BLaER1 (cell line): ENCODE results near the gene ABHD2.

Experiments
- H3K27ac ChIP-seq: shearing (Covaris generic); formaldehyde crosslinking; 2 replicates; pipeline ENCODE4 v1.8.1; 2022
- H3K27me3 ChIP-seq: shearing (Covaris generic); formaldehyde crosslinking; 2 replicates; pipeline ENCODE4 v1.8.1; 2022
- H3K36me3 ChIP-seq: shearing (Covaris generic); formaldehyde crosslinking; 2 replicates; pipeline ENCODE4 v1.8.1; 2022
- H3K4me1 ChIP-seq: shearing (Covaris generic); formaldehyde crosslinking; 2 replicates; pipeline ENCODE4 v1.8.1; 2022
- H3K4me2 ChIP-seq: shearing (Covaris generic); formaldehyde crosslinking; 2 replicates; pipeline ENCODE4 v1.8.1; 2022
- H3K4me3 ChIP-seq: shearing (Covaris generic); formaldehyde crosslinking; 2 replicates; pipeline ENCODE4 v1.8.1; 2022
- H3K9ac ChIP-seq: shearing (Covaris generic); formaldehyde crosslinking; 2 replicates; pipeline ENCODE4 v1.8.1; 2022
- H3K9me3 ChIP-seq: shearing (Covaris generic); formaldehyde crosslinking; 2 replicates; pipeline ENCODE4 v1.8.1; 2022
- H4K20me1 ChIP-seq: shearing (Covaris generic); formaldehyde crosslinking; 2 replicates; pipeline ENCODE4 v1.8.1; 2022
- Cebpa-rat ChIP-seq: shearing (Covaris generic); IDR thresholded peaks from 2 replicates; pipeline ENCODE4 v1.8.1; 2022

ABHD2 gene

DNA sequence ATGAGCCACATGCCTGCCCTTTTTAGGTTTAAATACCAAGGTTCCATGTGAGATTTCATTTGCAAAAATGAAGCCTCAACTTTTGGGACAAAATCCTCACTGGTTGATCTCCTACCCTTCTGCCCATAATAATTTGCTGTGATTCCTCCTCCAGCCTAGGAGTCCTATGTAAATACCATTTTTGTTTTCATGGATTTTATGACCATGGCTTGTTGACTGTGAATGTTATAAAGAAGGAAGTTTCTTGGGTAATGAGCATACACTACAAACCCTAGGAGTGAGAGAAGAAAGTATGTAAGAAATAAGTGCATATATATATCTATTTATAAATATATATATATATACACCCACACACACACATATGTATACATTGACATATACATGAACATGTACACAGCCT, 120.0 kb downstream of the ABHD2 start:
- Histone ChIP-seq H3K9ac (no peak overlapping the region), H3K4me1 (peaks cover 16% of the 10 kb centered on the region), H3K9me3 (no peaks in the 10 kb centered on the region)

DNA sequence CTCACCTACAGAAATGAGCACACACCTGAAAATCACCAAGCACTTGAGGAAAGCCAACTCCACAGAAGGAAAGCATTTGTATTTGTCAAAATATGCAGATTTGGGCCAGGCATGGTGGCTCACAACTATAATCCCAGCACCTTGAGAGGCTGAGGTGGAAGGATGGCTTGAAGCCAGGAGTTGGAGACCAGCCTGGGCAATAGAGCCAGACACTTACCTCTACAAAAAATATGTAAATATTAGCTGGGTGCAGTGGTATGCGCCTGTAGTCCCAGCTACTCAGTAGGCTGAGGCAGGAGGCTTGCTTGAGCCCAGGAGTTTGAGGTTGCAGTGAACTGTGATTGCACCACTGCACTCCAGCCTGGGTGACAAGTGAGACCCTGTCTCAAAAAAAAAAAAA, 120.8 kb downstream of the ABHD2 start:
- Histone ChIP-seq H3K36me3 (no peaks in the 10 kb centered on the region), H4K20me1 (no peaks in the 10 kb centered on the region), H3K4me2 (no peak overlapping the region), H3K4me1 (peaks cover 16% of the 10 kb centered on the region), H3K9ac (no peak overlapping the region), H3K27me3 (no peaks in the 10 kb centered on the region), H3K4me3 (no peak overlapping the region), H3K9me3 (no peaks in the 10 kb centered on the region), H3K27ac (no peak overlapping the region)
- TF ChIP-seq Cebpa-rat, result no peak

More for the DNA sequence above, 120.0 kb downstream of the ABHD2 start:
- no peaks in the 10 kb centered on the region for H3K27me3 ChIP-seq
- H4K20me1 ChIP-seq, result no peaks in the 10 kb centered on the region
- H3K4me2 ChIP-seq, result no peak overlapping the region
- H3K27ac ChIP-seq, result no peak overlapping the region
- no peaks in the 10 kb centered on the region for H3K36me3 ChIP-seq
- H3K4me3 ChIP-seq, result no peak overlapping the region
- TF ChIP-seq Cebpa-rat, result no peak

DNA sequence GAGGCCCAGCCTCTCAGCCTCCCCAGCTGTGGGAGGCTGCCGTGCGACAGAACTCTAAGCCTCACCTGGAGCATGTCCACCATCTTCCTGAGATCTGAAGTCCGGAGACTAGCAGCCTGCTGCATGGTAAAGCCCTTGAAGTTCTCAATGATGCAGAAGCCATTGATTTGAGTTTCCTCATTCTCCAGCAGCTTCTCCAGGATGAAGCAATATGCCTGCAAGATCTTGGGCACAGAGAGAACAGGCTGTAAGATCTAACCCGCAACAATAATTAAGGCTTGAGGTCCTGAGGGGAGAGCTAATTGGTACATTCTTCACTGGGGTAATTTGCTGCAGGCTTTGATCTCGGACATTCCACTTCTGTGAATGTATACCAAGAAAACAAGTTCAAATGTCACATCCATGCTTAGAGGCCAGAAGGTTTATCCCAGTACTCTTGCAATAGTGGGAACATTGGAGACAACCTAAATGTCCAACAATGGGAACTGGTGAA, 123.5 kb downstream of the ABHD2 start:
- Histone ChIP-seq H3K4me1 (peaks cover 5% of the 10 kb centered on the region), H3K27me3 (no peaks in the 10 kb centered on the region), H4K20me1 (no peaks in the 10 kb centered on the region), H3K4me3 (no peak overlapping the region), H3K9ac (no peak overlapping the region), H3K9me3 (no peaks in the 10 kb centered on the region), H3K27ac (no peak overlapping the region), H3K4me2 (no peak overlapping the region), H3K36me3 (no peaks in the 10 kb centered on the region)
- TF ChIP-seq Cebpa-rat, result no peak

DNA sequence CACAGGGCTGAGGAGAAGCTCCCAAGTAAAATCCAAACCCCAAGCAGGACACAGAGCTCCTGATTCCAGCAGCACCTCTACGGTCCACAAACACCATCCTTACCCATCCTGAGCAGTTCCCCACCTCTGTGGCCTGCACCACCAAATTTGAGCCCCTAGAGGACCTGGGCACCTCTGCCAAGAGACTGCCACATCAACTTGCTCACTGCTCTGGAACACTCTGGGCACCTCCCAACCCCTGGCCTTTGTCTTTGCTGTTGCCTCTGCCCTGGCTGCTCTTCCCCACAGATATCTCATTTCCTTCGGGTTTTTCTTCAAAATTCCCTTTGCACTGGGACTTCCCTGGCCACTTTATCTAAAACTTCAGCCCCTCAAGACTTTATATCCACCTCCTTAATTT, 127.4 kb downstream of the ABHD2 start:
- Histone ChIP-seq H3K4me3 (no peak overlapping the region), H3K4me1 (no peaks in the 10 kb centered on the region), H3K27me3 (no peaks in the 10 kb centered on the region), H3K9ac (no peak overlapping the region), H4K20me1 (no peaks in the 10 kb centered on the region), H3K9me3 (no peaks in the 10 kb centered on the region), H3K4me2 (no peak overlapping the region), H3K36me3 (no peaks in the 10 kb centered on the region), H3K27ac (no peak overlapping the region)
- TF ChIP-seq Cebpa-rat, result no peak

DNA sequence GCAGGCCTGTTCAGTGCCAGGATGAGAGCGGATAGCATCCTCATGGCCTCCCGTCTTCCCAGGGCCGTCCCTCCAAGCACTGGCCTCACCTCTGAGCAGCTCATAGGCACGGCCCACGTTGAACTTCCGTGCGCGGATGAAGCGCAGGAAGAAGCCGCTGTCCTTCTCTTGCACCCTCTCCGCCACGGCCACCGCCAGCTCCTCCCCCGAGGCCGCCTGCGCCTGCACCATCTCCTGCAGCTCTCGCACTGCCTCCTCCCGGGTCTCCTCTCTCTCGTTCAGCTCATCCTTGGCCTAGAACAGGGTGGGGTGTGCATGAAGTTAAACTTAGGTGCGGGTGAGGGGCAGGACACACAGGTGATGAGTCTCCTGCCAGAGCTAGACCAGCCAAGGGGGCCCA, 128.8 kb downstream of the ABHD2 start:
- Histone ChIP-seq H3K9ac (no peak overlapping the region), H3K4me1 (no peaks in the 10 kb centered on the region), H3K27ac (no peak overlapping the region), H3K4me3 (no peak overlapping the region), H4K20me1 (no peaks in the 10 kb centered on the region), H3K9me3 (no peaks in the 10 kb centered on the region), H3K4me2 (no peak overlapping the region), H3K36me3 (no peaks in the 10 kb centered on the region), H3K27me3 (no peaks in the 10 kb centered on the region)
- TF ChIP-seq Cebpa-rat, result no peak

DNA sequence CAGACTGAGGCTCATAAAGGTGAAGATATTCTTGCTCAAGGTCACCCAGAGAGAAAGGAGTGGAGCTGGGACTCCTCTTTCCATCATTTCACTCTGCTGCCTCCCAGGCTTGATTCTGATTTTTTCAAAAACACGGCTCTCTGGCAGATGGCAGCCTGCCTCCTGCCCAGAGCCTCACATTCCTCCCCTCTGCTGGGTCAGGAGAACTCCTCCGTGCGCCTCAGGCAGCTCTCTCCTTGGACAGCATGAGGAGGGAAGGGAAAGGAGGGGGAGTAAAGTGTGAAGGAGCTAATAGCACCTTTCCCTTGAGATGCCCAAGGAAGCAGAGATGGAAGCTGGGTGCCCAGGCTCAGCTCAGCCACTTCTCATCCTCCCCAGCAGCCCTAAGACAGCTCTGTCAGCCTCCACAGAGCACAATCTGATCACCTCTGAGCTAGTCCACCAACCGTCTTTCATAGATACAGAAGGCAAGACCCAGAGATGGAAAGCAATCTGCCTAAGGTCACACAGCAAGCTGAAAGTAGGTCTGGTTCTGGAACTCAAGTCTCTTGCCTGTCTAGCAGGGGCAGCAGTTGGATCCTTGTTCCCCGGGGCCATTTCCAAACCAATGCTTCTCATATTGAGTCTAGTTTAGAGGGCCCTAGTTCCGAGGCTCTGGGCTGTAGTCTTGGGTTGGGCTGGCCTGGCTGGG, 129.6 kb downstream of the ABHD2 start:
- Histone ChIP-seq H3K27me3 (no peaks in the 10 kb centered on the region), H3K4me2 (no peak overlapping the region), H3K36me3 (no peaks in the 10 kb centered on the region), H3K4me1 (no peaks in the 10 kb centered on the region), H3K27ac (no peak overlapping the region), H3K9me3 (no peaks in the 10 kb centered on the region), H3K9ac (no peak overlapping the region), H3K4me3 (no peak overlapping the region), H4K20me1 (no peaks in the 10 kb centered on the region)
- no peak for TF ChIP-seq Cebpa-rat

DNA sequence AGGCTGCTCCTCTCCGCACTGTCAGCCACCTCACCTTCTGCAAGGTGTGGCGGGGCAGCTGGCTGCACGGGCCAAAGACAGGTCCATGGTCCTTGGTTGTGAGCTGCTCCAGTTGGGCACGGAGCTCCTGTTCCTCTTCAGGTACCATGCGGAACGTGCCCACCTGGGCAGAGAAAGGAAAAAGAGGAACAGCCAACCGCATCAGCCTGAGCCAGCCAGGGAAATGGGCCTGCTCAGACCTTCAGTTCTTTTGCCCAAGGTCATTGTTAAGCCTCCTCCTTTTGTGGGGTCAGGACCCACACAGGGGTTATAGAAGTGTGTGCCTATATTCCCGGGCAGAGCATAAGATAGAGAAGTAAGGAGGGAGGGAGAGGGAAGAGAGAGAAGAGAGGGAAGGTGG, 130.3 kb downstream of the ABHD2 start:
- H3K4me3 ChIP-seq, result no peak overlapping the region
- H4K20me1 ChIP-seq, result no peaks in the 10 kb centered on the region
- no peak overlapping the region for H3K4me2 ChIP-seq
- no peaks in the 10 kb centered on the region for H3K27me3 ChIP-seq
- H3K9ac ChIP-seq, result no peak overlapping the region
- no peak overlapping the region for H3K27ac ChIP-seq
- no peaks in the 10 kb centered on the region for H3K9me3 ChIP-seq
- no peaks in the 10 kb centered on the region for H3K4me1 ChIP-seq
- H3K36me3 ChIP-seq, result no peaks in the 10 kb centered on the region
- TF ChIP-seq Cebpa-rat, result no peak

DNA sequence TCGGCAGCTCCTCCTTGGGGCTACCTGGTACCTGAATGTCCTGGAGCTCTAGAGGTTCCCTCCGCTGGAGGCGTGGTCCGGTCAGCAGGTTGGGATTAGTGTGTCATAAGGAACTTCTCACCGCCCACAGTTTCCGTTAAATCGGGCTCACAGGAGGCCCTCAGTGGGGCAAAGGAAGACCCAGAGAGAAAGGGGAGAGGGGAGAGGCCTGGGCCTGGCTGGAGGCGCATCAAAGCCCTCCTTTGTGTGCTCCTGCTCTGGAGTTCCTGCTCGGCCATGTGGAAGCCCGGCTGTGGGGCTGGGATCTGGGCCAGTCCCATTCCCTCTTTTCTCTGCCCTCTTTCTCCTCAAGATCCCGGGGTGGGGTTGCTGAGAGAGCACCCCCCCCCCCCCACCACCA, 133.3 kb downstream of the ABHD2 start, which contains the start of gene RLBP1:
TSS of gene RLBP1 (minus strand) at position 37 of the 400 bp plus-strand sequence. CDS start 2,604 bp downstream, outside the sequence.
- Histone ChIP-seq H3K9me3 (no peaks in the 10 kb centered on the region), H3K4me1 (no peaks in the 10 kb centered on the region), H3K36me3 (no peaks in the 10 kb centered on the region), H3K27me3 (no peaks in the 10 kb centered on the region), H3K27ac (no peak within 1 kb of the TSS), H4K20me1 (no peaks in the 10 kb centered on the region), H3K4me3 (no peak within 1 kb of the TSS), H3K9ac (no peak within 1 kb of the TSS), H3K4me2 (no peak within 1 kb of the TSS)
- no peak for TF ChIP-seq Cebpa-rat

DNA sequence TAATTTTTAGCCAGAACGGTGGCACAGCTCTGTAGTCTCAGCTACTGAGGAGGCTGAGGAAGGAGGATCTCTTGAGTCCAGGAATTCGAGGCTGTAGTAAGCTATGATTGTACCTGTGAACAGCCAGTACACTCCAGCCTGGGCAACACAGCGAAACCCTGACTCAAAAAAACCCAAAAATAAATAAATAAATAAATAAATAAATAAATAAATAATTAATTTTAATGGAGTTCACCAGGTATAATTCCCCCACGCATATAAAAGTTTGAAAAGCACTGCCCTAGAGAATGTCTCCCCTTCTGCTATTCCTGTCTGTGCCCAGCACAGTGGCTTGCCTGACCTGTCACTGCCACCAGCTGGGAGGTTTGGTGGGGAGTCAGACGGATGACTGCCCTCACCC, 137.3 kb downstream of the ABHD2 start:
- no peaks in the 10 kb centered on the region for H3K36me3 ChIP-seq
- H4K20me1 ChIP-seq, result no peaks in the 10 kb centered on the region
- H3K4me2 ChIP-seq, result no peak overlapping the region
- H3K4me3 ChIP-seq, result no peak overlapping the region
- H3K9me3 ChIP-seq, result no peaks in the 10 kb centered on the region
- no peak for TF ChIP-seq Cebpa-rat
- no peaks in the 10 kb centered on the region for H3K27me3 ChIP-seq
- no peak overlapping the region for H3K27ac ChIP-seq
- no peak overlapping the region for H3K9ac ChIP-seq
- peaks cover 7% of the 10 kb centered on the region; the same call in 1 of the 2 replicates for H3K4me1 ChIP-seq

DNA sequence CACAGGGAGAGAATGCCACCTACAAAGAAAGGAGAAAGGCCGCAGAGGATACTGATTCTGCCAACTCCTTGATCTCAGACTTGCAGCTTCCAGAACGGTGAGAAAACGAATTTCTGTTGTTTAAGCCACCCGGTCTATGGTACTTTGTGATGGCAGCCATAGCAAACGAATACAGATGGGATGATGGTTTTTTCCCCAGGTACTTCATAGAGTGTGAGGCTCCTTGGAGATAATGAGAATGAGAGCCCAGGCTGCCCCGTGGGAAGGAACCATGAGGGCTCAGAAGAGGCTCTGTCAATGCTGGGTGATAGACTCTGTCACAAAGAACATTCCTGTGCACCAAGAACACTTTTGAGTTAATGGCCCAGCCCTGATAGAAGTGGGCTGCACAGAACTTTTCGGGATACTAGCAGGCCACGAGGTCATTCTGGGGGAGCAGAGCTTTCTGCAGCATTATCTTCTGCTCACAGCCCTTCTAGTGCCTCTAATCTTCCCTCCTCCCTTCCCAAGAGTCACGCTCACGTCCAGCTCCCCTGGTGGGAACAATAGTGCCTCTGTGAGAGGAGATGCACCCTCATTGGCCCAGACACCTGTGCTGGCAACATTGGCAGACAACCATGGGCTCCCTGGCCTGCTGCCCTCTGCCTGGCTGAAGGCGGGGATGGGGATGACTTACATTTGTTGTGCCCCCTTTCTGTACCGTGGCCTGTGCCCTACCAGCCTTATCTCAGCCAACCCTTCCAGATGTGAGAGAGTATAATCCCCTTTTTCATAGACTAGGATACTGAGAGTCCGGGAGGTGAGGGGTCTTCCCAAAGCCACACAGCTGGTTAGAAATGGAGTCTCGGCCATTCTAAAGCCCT, 138.3 kb downstream of the ABHD2 start:
- Histone ChIP-seq H3K36me3 (no peaks in the 10 kb centered on the region), H3K27ac (no peak overlapping the region), H4K20me1 (no peaks in the 10 kb centered on the region), H3K4me3 (no peak overlapping the region), H3K4me1 (peaks cover 11% of the 10 kb centered on the region; the same call in 1 of the 2 replicates), H3K27me3 (no peaks in the 10 kb centered on the region), H3K4me2 (no peak overlapping the region), H3K9me3 (no peaks in the 10 kb centered on the region), H3K9ac (no peak overlapping the region)
- TF ChIP-seq Cebpa-rat, result no peak
